Muscle layer of colon (tissue), 2 donors: ENCODE results near the gene DNAAF3.

Experiments
- H3K27ac ChIP-seq: one replicate; pipeline ENCODE4 v1.7.0; 2013; ENCODE audit warnings: low read depth, mild to moderate bottlenecking, low read length, moderate library complexity
- H3K27me3 ChIP-seq, 2 donors: one replicate each; pipeline ENCODE4 v1.7.0; 2013; ENCODE audit warnings: low read length in 2 of 2, mild to moderate bottlenecking in 2 of 2; ENCODE audit not compliant: insufficient read depth in 2 of 2, control insufficient read depth in 1 of 2
- H3K36me3 ChIP-seq: one replicate; pipeline ENCODE4 v1.7.0; 2013; ENCODE audit warnings: mild to moderate bottlenecking, low read length; ENCODE audit not compliant: insufficient read depth
- H3K4me1 ChIP-seq: one replicate; pipeline ENCODE4 v1.7.0; 2013; ENCODE audit warnings: mild to moderate bottlenecking, low read length; ENCODE audit not compliant: insufficient read depth
- H3K4me3 ChIP-seq, 2 donors: one replicate each; pipeline ENCODE4 v1.7.0; 2013; ENCODE audit warnings: low read length in 2 of 2, low read depth in 1 of 2, mild to moderate bottlenecking in 1 of 2, moderate library complexity in 1 of 2
- H3K9ac ChIP-seq: one replicate; pipeline ENCODE4 v1.7.0; 2013; ENCODE audit warnings: low read length
- H3K9me3 ChIP-seq: one replicate; pipeline ENCODE4 v1.7.0; 2013; ENCODE audit warnings: mild to moderate bottlenecking, low read length
- donor health status: abdominal sarcoma.
- donor health status: Adenocarcinoma of cecum.

Gene DNAAF3

DNA sequence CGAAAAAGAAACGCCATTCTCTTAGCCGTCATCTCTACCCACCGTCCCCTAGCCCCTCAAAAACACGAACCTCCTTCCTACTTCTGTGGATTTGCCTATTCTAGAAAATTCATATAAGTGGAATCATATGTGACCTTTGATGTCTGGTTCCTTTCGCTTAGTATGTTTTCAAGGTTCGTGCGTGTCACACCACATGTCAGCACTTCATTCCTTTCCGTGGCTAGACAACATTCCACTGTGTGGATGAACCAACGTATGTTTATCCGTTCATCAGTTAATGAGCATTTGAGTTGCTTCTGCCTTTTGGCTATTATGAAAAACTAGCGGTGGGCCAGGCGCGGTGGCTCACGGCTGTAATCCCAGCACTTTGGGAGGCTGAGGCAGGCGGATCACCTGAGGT is 35.0 kb downstream of the DNAAF3 start:
- Histone ChIP-seq H3K4me3 (no peak overlapping the region), H3K27ac (no peak overlapping the region), H3K36me3 (no peaks in the 10 kb centered on the region), H3K27me3 (peaks cover 9 to 11% of the 10 kb centered on the region in 2 donors), H3K4me1 (no peaks in the 10 kb centered on the region), H3K9me3 (no peaks in the 10 kb centered on the region), H3K9ac (no peak overlapping the region)

DNA sequence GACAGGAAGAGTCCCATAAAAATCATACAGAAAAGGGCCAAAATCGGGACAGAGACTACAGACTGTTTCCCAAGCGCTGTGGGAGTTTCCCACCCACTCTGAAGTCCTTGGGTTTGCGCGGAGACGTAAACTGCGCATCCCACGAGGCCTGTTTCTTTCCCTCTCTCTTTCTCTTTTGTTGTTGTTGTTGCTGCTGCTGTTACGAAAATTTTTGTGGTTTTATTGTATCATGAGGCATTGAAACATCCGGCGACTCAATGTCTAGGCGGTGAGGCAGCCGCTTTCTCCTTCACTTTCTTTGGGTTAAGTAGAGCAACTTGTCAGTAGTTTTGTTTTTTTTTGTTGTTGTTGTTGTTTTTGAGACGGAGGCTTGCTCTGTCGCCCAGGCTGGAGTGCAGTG is 47.4 kb downstream of the DNAAF3 start:
- no peak overlapping the region for H3K4me3 ChIP-seq

DNA sequence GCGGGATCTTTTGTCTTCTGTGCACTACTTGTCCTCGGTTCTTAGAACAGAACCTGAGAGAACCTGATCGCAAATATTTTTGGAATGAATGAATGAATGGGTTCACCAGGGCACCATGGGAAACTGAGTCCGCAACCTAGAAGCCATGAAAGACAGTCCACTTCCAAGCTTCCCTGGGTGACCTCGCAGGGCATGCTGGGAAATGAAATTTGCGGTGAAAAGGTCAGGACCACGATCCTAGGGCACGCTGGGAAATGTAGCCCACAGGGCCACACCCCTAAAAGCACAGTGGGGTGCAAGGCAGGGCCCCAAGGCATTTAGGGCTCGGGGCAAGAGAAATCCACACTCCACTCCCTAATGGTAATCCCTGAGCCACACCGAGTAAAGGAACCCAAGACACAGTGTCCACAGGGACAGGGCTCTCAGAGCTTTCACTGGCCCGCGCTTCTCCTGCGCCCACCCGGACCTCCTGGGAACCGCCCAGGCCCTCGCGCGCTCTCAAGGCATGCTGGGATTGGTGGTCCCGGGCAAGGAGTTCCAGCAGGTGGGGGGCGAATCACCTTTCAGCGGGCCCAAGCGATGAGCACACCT is 47.9 kb downstream of the DNAAF3 start:
- Histone ChIP-seq H3K36me3 (no peaks in the 10 kb centered on the region), H3K9ac (no peak overlapping the region), H3K27ac (peak overlapping the region; percentile 88), H3K9me3 (no peaks in the 10 kb centered on the region), H3K4me3 (peak overlapping the region; percentile 60 to 80), H3K4me1 (peaks cover 30% of the 10 kb centered on the region), H3K27me3 (no peaks in the 10 kb centered on the region)

More for the DNA sequence above, 47.4 kb downstream of the DNAAF3 start:
- Histone ChIP-seq H3K9me3 (no peaks in the 10 kb centered on the region), H3K9ac (no peak overlapping the region), H3K36me3 (no peaks in the 10 kb centered on the region), H3K27ac (no peak overlapping the region), H3K4me1 (peaks cover 28% of the 10 kb centered on the region), H3K27me3 (peaks cover 0 to under 1% of the 10 kb centered on the region in 2 donors)

DNA sequence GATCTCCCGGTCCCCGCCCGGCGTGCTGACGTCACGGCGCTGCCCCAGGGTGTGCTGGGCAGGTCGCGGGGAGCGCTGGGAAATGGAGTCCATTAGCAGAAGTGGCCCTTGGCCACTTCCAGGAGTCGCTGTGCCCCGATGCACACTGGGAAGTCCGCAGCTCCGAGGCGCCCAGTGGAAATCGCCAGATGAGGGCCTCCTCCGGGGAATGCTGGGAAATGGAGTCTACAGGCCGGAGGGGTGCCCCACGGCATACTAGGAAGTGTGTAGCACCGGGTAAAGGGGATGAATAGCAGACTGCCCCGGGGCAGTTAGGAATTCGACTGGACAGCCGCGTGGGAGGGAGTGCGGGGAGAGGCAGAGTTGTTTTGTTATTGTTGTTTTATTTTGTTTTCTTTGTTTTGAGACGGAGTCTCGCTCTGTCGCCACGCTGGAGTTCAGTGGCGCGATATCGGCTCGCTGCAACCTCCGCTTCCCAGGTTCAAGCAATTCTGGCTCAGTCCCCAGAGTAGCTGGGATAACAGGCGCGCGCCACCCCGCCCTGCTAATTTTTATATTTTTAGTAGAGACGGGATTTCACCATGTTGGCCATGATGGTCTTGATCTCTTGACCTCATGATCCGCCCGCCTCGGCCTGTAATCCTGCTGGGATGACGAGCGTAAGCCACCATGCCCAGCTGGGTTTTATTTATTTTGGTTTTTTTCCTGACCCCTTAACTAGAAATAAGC is 48.6 kb downstream of the DNAAF3 start:
- Histone ChIP-seq H3K9ac (no peak overlapping the region), H3K9me3 (no peaks in the 10 kb centered on the region), H3K27me3 (no peaks in the 10 kb centered on the region), H3K36me3 (no peaks in the 10 kb centered on the region), H3K27ac (peak overlapping the region; percentile 88), H3K4me3 (peak overlapping the region; percentile 60 to 80), H3K4me1 (peaks cover 37% of the 10 kb centered on the region)

DNA sequence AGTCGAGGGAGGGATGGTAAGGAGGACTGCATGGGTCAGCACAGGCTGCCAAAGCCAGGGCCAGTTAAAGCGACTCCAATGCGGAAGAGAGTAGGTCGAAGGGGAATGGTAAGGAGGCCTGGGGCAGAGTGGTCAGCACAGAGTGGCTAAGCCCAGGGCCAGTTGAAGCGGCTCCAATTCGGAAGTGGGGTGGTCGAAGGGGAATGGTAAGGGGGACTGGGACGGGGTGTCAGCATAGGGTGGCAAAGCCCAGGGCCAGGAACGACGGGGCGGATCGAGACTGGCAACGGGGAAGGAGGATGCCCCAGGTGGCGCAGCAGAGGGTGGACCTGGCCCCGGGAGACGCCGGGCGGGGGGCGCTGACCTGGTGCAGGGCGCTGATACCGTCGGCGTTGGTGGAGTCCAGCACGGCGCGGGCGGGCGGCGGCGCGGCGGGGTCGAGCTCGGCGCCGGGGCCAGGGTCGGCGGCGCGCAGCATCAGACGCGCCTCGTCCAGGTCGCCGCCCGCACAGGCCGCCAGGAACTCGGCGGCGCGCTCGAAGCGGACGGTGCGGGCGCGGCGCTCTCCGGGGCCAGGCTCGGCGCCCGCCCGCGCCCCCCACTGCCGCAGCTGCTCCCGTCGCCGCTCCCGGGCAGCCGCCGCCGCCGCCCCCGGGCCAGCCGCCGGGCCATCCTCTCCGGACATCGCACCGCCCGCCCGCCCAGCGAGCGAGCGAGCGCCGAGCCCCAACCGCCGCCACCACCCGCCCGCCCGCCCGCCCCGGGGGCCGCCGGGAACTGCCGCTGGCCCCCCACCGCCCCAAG is 49.4 kb downstream of the DNAAF3 start, which contains the start of gene PPP1R12C:
Gene PPP1R12C, minus strand, starts transcription at position 779 of the 804 bp plus-strand sequence. Its CDS starts 94 bp downstream, at position 685.
- Histone ChIP-seq H3K4me3 (peak within 1 kb of the TSS; percentile 80 to 89), H3K36me3 (no peaks in the 10 kb centered on the region), H3K4me1 (peaks cover 45% of the 10 kb centered on the region), H3K9me3 (no peaks in the 10 kb centered on the region), H3K27me3 (no peaks in the 10 kb centered on the region), H3K9ac (peak within 1 kb of the TSS; percentile 91), H3K27ac (peak within 1 kb of the TSS; percentile 99)

DNA sequence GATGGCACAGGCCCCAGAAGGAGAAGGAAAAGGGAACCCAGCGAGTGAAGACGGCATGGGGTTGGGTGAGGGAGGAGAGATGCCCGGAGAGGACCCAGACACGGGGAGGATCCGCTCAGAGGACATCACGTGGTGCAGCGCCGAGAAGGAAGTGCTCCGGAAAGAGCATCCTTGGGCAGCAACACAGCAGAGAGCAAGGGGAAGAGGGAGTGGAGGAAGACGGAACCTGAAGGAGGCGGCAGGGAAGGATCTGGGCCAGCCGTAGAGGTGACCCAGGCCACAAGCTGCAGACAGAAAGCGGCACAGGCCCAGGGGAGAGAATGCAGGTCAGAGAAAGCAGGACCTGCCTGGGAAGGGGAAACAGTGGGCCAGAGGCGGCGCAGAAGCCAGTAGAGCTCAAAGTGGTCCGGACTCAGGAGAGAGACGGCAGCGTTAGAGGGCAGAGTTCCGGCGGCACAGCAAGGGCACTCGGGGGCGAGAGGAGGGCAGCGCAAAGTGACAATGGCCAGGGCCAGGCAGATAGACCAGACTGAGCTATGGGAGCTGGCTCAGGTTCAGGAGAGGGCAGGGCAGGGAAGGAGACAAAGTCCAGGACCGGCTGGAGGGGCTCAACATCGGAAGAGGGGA is 50.1 kb downstream of the DNAAF3 start:
- Histone ChIP-seq H3K9me3 (no peaks in the 10 kb centered on the region), H3K9ac (peak overlapping the region; percentile 91), H3K36me3 (no peaks in the 10 kb centered on the region), H3K4me1 (peaks cover 50% of the 10 kb centered on the region), H3K27me3 (no peaks in the 10 kb centered on the region), H3K27ac (peak overlapping the region; percentile 99), H3K4me3 (peak overlapping the region; percentile 78 to 89)

DNA sequence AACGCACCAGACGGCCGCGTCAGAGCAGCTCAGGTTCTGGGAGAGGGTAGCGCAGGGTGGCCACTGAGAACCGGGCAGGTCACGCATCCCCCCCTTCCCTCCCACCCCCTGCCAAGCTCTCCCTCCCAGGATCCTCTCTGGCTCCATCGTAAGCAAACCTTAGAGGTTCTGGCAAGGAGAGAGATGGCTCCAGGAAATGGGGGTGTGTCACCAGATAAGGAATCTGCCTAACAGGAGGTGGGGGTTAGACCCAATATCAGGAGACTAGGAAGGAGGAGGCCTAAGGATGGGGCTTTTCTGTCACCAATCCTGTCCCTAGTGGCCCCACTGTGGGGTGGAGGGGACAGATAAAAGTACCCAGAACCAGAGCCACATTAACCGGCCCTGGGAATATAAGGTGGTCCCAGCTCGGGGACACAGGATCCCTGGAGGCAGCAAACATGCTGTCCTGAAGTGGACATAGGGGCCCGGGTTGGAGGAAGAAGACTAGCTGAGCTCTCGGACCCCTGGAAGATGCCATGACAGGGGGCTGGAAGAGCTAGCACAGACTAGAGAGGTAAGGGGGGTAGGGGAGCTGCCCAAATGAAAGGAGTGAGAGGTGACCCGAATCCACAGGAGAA is 50.9 kb downstream of the DNAAF3 start:
- Histone ChIP-seq H3K9me3 (no peaks in the 10 kb centered on the region), H3K27me3 (no peaks in the 10 kb centered on the region), H3K27ac (peak overlapping the region; percentile 99), H3K36me3 (peaks cover under 1% of the 10 kb centered on the region), H3K9ac (peak overlapping the region; percentile 91), H3K4me3 (peak overlapping the region; percentile 78 to 89), H3K4me1 (peaks cover 52% of the 10 kb centered on the region)

DNA sequence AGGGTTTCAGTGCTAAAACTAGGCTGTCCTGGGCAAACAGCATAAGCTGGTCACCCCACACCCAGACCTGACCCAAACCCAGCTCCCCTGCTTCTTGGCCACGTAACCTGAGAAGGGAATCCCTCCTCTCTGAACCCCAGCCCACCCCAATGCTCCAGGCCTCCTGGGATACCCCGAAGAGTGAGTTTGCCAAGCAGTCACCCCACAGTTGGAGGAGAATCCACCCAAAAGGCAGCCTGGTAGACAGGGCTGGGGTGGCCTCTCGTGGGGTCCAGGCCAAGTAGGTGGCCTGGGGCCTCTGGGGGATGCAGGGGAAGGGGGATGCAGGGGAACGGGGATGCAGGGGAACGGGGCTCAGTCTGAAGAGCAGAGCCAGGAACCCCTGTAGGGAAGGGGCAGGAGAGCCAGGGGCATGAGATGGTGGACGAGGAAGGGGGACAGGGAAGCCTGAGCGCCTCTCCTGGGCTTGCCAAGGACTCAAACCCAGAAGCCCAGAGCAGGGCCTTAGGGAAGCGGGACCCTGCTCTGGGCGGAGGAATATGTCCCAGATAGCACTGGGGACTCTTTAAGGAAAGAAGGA is 51.8 kb downstream of the DNAAF3 start:
- peak overlapping the region; percentile 78 to 89 for H3K4me3 ChIP-seq
- peaks cover 52% of the 10 kb centered on the region for H3K4me1 ChIP-seq
- peaks cover 9% of the 10 kb centered on the region for H3K36me3 ChIP-seq
- no peaks in the 10 kb centered on the region for H3K27me3 ChIP-seq
- no peaks in the 10 kb centered on the region for H3K9me3 ChIP-seq
- peak overlapping the region; percentile 99 for H3K27ac ChIP-seq
- peak overlapping the region; percentile 84 for H3K9ac ChIP-seq

DNA sequence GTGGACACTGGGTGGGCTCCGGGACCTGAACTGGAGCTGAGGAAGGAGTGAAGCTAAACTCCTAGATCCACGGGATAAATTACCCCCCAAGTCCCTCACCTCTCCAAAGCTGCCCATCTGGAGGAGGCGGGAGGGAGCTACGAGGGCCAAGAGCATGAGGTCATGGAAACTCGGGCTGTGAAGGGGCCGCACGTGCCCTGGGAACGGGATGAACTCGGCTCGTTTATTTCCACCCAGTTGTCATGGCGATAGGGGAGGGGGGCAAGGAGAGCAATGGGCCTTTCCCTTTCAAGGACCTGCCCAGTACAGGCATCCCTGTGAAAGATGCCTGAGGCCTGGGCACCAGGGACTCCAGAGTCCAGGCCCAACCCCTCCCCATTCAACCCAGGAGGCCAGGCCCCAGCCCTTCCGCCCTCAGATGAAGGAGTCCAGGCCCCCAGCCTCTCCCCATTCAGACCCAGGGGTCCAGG is 52.8 kb downstream of the DNAAF3 start:
- peak overlapping the region in 1 of 2 donors; percentile 45 for H3K4me3 ChIP-seq
- H3K36me3 ChIP-seq = peaks cover 20% of the 10 kb centered on the region
- H3K27me3 ChIP-seq = no peaks in the 10 kb centered on the region
- H3K27ac ChIP-seq = peak overlapping the region; percentile 99
- no peaks in the 10 kb centered on the region for H3K9me3 ChIP-seq
- H3K9ac ChIP-seq = peak overlapping the region; percentile 90
- peaks cover 50% of the 10 kb centered on the region for H3K4me1 ChIP-seq

DNA sequence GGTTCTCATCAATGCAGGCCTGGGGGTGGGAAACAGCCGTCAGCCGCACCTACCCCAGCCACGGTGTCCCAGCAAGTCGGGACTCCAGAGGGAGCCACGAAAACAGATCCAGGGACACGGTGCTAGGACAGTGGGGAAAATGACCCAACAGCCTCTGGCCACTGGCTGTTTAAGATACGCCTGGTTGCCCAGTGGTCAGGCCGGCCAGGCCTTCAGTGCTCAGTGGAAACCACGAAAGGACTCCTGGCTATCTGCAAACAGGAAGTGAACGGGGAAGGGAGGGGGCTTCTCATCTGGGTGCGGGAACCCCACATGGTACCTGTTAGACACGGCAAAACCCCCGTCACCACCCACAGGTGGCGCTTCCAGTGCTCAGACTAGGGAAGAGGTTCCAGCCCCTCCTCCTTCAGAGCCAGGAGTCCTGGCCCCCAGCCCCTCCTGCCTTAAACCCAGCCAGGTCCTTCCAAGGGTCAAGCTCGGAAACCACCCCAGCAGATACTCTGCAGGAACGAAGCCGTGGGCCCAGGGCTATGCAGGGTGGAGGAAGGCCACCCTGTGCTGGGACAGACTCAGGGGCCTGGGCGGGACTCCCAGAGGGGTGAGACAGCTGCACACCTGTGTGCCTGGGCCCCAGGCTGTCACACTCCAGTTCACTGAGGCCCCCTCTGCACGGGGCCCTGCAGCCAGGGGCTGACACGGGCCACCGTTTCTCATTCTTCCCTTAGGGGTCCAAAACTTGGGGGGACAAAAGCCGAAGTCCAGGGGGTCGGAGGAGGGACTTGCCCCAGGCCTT is 53.4 kb downstream of the DNAAF3 start:
- Histone ChIP-seq H3K9ac (peak overlapping the region; percentile 90), H3K36me3 (peaks cover 20% of the 10 kb centered on the region), H3K27me3 (no peaks in the 10 kb centered on the region), H3K9me3 (no peaks in the 10 kb centered on the region), H3K27ac (peak overlapping the region; percentile 94), H3K4me1 (peaks cover 44% of the 10 kb centered on the region), H3K4me3 (peak overlapping the region in 1 of 2 donors; percentile 45)
